ENCODE measurements around the gene RPL27A.

The RPL27A gene

GRCh38 chr11:8732748-8733241, 50.2 kb downstream of the RPL27A start:
- FAIRE-seq = no peak
- TF ChIP-seq POLR2A (IDR thresholded peaks at IDR 0.05; ENCODE audit: low read depth, low read length) (no peak), SPI1 (IDR thresholded peaks at IDR 0.05; ENCODE audit: low read depth, low read length) (no peak), TAF1 (IDR thresholded peaks at IDR 0.05; ENCODE audit: low read depth, low read length) (no peak), POLR2AphosphoS5 (IDR thresholded peaks at IDR 0.05; ENCODE audit: low read depth, low read length) (no peak), POU2F2 (IDR thresholded peaks at IDR 0.05; ENCODE audit: low read depth, low read length) (no peak), PAX5 (IDR thresholded peaks at IDR 0.05; ENCODE audit: insufficient read depth, low read length, severe bottlenecking) (no peak)
- no peak for DNase-seq (ENCODE audit: insufficient read length, low spot score)

- FAIRE-seq (peak; percentile 52), DNase-seq (ENCODE audit: insufficient read length, low spot score) (no peak)
- no peak for TF ChIP-seq POU2F2 (IDR thresholded peaks at IDR 0.05; ENCODE audit: low read depth, low read length)
- no peak for TF ChIP-seq PAX5 (IDR thresholded peaks at IDR 0.05; ENCODE audit: insufficient read depth, low read length, severe bottlenecking)
- no peak for TF ChIP-seq SPI1 (IDR thresholded peaks at IDR 0.05; ENCODE audit: low read depth, low read length)
- no peak for TF ChIP-seq POLR2AphosphoS5 (IDR thresholded peaks at IDR 0.05; ENCODE audit: low read depth, low read length)
- TF ChIP-seq POLR2A (IDR thresholded peaks at IDR 0.05; ENCODE audit: low read depth, low read length) = no peak
- no peak for TF ChIP-seq TAF1 (IDR thresholded peaks at IDR 0.05; ENCODE audit: low read depth, low read length)
These were observed 51.3 kb downstream of the RPL27A start for GRCh38 chr11:8733852-8734251.

- DNase-seq (ENCODE audit: insufficient read length, low spot score) = no peak
- no peak for TF ChIP-seq POLR2A (IDR thresholded peaks at IDR 0.05; ENCODE audit: low read depth, low read length)
- FAIRE-seq = no peak
These were observed 52.5 kb downstream of the RPL27A start for GRCh38 chr11:8735094-8735493.

- FAIRE-seq (no peak), DNase-seq (ENCODE audit: insufficient read length, low spot score) (no peak)
- TF ChIP-seq POLR2AphosphoS5 (IDR thresholded peaks at IDR 0.05; ENCODE audit: low read depth, low read length) (no peak), TAF1 (IDR thresholded peaks at IDR 0.05; ENCODE audit: low read depth, low read length) (no peak), POU2F2 (IDR thresholded peaks at IDR 0.05; ENCODE audit: low read depth, low read length) (no peak), POLR2A (IDR thresholded peaks at IDR 0.05; ENCODE audit: low read depth, low read length) (no peak), SPI1 (IDR thresholded peaks at IDR 0.05; ENCODE audit: low read depth, low read length) (no peak), PAX5 (IDR thresholded peaks at IDR 0.05; ENCODE audit: insufficient read depth, low read length, severe bottlenecking) (no peak)
These were observed 56.8 kb downstream of the RPL27A start for GRCh38 chr11:8739309-8739793.
